CD4-positive, alpha-beta T cell treated with Interleukin-4 for 1 hour (primary cell): ENCODE results near the gene NUDT1.

ENCODE experiments used
- DNase-seq, 2 donors: peaks; one replicate each; pipeline ENCODE4 v3.0.0-alpha.2; 2020 to 2022

The NUDT1 gene

DNA sequence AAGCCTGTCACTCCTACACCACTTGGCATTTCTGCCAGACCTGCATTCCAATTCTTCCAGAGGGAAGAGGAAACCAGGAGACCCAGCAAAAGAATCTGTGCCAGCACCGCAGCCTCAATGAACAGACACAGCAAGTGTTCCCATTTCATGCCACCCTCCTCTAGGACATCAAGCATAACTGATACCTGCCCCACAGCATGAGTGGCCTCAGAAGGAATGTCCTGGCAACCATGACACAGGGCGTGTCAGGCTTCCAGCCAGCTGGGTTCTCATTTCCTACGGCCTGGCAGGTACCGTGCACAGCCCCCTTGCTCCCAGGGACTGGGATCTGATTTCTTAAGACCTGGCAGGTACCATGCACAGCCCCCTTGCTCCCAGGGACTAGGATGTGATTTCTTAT lies 17.1 kb upstream of the NUDT1 start:
- no peak for DNase-seq

DNA sequence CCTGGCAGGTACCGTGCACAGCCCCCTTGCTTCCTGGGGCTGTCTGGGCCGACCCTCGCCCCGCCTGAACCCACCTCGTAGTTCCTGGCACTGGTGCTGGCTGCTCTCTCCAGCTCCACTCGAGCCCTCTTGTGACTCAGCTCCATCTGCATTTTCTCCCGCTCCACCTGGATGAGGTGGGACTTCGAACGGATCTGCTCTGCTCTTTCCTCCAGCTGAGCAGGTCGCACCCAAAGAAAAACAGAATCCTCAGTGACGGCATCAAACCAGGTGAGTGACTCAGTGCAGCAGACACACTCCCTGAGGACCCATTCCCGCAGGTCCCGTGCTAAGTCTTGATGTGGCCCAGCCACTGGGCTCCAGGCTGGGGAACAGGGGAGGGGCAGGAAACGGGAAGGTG lies 16.7 kb upstream of the NUDT1 start:
- DNase-seq = no peak

DNA sequence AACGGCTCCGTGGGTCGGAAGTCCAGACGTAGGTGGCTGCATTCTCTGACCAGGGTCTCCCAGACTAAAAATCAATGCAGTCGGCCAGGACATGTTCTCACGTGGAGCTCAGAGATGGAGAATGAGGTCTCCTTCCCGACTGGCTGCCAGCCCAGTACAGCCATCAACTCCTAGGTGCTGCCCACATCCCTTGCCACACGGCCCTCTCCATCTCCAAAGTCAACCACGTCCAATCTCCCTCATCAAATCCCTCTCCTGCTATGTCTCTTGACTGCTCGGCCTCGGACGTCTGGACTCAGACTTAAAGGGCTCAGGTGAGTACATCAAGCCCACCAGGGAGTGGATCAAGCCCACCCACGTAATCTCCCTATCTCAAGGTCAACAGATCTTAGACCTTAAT lies 16.2 kb upstream of the NUDT1 start:
- no peak for DNase-seq

DNA sequence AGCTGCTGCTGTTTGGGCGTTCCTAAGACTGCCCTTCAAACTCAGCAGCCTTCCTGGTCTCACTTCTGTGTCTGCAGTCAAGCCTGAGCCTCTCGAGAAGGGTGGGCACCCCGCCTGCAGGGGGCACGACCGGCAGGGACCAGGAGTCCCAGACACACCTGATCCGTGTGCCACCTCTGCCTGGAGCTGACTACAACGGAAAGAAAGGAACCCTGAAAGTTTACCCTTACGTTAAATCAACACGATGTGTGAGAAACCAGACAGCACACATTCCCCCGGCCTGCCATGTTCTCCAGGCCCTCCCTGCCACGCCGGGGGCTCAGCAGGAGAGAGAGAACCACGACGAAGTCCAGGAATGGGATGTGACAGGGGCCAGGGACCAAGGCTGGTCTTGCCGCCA lies 14.3 kb upstream of the NUDT1 start:
- DNase-seq = no peak

DNA sequence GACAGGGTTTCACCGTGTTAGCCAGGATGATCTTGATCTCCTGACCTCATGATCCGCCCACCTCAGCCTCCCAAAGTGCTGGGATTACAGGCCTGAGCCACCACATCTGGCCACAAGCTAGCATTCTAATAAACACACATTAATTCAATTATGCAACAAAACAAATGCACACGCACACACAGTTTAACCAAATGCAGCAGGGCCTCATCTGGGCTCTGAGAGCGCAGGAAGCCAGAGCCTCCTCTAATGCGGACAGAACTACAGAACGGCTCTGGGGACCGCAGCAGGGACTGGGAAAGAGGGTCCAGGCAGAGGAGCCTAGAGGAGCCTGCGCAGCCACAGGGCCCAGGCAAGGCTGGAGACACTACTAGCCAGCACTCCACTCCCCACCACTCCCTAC lies 13.1 kb upstream of the NUDT1 start:
- no peak for DNase-seq

DNA sequence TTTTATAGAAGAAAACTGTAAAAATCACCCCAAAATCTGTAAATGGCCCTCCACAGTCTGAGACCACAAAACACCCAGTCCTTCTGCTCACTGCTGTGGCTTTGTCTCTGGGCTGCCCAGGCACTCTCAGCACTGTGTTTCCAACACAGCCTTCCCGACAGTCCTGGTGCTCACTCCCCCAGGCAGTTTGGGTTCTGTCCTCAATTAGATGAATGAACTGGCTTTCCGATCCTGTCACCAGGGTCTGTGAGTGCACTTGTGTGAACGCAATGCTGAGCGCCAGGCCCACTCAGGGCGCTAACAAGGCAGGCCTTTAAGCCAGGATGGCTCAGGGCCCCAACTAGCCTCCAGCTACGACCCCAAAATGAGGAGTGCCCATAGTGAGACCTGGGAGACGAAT lies 12.6 kb upstream of the NUDT1 start:
- no peak for DNase-seq

DNA sequence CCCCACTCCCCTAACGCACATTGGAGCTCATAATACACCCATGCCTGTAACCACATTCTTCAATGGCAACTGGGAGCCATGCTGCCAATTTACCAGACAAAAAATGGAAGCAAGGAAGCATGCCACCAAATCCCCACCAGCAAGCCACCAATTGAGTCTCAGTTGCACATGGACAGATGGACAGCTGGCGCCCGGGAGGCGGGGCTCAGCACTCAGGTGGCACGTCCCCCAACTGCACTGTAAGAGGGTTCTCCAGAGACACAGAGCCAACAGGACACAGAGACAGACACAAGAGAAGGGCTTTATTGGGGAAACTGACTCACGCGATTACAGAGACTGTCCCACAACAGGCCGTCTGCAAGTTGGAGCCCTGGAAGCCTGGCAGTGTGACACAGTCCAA lies 11.8 kb upstream of the NUDT1 start:
- DNase-seq = no peak

DNA sequence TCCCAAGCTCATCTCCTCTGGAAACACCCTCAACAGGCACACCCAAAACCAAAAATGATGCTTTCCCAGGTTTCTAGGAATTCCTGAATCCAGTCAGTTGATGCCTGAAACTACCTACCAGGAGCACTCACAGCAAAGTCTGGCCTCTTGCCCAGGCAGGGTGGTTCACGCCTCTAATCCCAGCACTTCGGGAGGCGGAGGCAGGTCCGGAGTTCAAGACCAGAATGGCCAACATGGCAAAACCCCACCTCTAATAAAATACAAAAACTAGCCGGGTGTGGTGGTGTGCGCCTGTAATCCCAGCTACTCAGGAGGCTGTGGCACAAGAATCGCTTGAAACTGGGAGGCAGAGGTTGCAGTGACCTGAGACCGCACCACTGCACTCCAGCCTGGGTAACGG lies 11.1 kb upstream of the NUDT1 start:
- no peak for DNase-seq

DNA sequence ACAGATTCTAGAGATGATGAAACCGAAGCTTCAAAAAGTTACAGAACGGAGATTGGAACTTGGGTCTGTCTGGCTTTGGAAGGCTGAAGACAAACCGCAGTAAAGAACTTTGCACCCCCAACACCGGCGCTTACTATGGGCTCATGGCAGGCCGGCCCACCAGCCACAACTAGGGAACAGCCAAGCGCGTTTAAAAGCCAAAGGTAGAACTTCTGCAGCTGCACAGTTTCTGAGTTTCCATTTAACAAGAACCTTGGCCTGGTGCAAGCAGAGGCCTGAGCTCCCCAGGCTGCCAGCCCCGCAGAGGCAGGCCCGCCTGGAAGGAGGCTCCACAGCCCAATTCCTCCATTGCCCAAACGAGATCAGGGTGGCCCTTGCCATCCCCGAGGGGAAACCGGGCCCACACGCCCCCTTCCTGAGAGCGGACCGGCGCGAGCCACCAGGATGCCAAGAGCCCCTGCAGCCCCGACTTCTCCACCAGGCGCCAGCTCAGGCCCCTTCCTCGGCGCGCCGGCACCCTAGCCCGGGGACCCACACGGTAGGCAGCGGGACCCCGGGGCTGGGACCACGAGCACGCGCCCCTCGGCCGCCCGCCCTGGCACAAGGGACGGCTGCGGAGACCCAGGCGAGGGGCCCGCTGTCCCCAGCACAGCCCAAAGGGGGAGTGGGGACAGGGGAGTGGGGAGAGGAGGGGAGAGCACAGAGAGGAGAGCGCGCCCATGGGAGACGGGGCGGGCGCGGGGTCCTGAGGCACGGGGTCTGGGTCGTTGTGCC lies 9.8 kb upstream of the NUDT1 start:
- DNase-seq = no peak

DNA sequence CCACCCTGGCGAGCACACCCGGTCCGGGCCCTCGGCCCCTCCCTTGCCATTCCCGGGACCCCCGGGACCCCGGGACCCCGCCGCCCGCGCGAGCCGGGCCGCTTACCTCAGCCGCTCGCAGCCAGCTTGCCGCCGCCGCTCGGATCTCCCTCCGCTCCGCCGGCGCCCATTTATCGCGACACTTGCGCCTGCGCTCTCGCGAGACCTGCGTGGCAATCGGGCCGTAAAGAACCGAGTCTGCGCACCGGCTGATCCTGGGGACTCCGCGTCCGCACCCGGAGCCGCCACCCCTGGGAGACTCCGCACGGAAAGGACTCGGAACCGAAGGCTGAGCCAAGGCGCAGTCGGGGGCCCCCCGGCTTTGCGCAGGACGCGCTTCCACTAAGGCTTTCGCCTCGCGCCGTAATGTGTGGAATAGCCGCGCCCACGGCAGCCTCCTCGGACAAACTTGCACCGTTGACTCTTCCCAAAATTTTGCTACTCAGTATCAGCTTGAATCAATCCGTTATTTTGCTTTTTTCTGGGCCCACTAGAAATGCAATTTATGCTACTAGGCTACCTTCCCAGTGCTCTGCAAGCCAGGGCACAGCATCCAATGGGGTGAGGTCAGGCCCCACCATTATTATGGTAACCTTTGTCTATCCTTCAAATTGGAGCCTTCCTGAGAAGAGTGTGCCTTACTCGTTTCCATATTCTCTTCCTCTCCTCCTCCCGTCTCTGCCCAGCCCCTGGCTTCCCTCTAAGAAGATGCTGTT lies 9.1 kb upstream of the NUDT1 start, which contains the start of gene MAD1L1:
Gene MAD1L1, minus strand, starts transcription at position 180 of the 755 bp plus-strand sequence. CDS start 2,812 bp downstream, outside the sequence.
- peak; percentile 87 to 90 for DNase-seq

DNA sequence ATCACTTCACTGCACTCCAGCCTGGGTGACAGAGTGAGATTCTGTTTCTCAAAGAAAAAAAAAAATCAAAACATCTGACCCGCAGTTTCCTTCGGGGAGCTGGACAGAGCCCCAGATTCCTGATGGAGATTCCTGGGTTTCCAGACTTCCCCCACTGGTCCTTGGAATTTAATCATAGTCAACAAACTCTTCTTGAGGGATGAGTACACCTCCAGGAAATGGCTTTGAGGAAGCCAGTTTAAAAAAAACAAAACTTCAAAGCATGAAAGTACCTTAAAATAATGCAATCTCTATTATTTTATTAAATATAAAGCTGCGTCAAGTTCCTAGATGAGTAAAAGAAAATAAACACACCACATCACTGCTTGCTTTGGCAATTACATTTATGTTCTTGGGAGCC lies 8.1 kb upstream of the NUDT1 start:
- no peak for DNase-seq

DNA sequence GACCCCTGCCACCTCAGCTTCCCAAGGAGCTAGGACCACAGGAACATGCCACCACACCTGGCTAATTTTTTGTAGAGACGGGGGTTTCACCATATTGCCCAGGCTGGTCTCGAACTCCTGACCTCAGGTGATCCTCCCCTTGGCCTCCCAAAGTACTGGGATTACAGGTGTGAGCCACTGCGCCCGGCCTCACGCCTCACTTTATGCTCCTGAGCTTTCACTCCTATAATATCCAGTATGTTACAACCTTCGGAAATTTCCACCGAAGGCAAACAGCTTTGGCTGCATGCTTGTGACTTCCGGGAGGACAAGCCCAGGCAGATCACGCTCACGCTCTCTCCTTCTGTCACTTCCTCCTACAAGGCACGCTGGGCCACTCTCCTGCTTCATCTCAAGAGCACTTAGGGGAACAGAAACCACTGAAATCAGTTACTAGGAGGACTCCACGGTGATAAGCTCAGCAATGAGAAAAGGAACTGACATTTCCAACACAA lies 4.9 kb upstream of the NUDT1 start:
- peak; percentile 27 to 83 for DNase-seq

DNA sequence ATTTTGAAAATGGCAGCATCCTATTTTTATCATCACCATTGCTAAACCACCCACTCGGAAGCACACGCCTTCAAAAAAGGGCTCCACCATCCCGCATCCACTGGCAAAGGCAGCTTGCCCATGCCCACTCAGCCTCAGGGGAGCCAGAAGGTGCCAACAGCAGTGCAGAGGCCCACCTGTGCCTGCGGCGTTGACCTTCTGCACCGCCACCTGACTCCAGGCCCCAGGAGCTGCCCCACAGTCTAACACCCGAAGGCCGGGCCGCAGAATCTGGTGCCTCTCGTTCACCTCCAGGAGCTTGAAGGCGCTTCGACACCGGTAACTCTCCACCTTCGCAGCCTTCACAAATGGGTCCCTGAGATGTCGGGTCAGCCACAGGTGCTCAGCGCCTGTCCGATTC lies 2.8 kb upstream of the NUDT1 start:
- no peak for DNase-seq

DNA sequence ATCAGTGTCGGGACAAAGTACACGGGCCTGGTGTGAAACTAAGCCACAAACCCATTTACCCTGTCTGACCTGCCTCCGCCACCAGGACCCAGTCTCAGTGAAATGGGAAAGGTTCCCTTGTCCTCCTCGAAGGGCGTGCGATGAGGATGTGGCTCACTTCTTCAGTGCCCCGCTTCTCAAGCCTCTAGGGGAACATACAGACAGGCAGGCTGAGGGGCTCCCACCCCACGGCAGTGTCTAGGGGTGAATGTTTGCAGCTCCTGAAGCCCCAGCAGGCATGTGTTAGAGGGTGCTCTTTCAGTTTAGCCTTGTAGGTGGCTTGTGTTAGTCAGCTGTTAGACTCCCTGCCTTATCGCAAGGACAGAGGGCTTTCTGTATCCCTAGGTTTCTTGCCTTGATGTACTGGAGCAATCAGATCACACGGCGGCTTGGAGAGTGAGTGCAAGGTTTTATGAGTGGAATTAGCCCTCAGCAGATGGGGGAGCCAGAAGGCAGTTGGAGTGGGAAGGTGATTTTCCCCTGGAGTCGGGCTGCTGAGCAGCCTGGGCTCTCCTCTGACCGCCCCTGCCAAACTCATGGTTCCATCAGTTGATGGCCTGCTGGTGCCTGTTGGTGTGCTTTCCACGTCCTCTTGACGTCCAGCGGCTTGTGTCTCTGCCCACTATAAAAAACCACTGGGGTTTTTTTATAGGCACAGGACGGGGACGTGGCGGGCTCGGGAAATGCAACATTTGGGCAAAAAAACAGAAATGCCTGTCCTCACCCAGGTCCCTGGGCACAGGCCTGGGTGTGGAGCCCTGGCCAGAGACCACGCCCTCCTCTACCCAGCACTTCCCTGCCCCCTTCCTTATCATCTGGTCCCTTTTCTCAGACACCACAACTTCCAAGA lies 759 bp downstream of the NUDT1 start:
- DNase-seq = peak in 1 of 2 donors; percentile 13

DNA sequence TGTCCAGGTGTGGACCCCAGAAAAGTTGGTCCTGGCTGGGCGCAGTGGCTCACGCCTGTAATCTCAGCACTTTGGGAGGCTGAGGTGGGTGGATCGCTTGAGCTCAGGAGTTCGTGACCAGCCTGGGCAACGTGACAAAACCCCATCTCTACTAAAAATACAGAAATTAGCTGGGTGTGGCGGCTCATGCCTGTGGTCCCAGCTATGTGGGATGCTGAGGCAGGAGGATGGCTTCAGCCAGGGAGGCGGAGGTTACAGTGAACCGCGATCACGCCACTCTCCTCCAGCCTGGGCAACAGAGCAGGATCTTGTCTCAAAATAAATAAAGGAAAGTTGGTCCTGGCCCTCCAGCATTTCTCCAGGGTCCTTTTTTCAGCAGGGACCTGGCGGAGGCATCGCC lies 1.4 kb downstream of the NUDT1 start:
- DNase-seq = no peak

DNA sequence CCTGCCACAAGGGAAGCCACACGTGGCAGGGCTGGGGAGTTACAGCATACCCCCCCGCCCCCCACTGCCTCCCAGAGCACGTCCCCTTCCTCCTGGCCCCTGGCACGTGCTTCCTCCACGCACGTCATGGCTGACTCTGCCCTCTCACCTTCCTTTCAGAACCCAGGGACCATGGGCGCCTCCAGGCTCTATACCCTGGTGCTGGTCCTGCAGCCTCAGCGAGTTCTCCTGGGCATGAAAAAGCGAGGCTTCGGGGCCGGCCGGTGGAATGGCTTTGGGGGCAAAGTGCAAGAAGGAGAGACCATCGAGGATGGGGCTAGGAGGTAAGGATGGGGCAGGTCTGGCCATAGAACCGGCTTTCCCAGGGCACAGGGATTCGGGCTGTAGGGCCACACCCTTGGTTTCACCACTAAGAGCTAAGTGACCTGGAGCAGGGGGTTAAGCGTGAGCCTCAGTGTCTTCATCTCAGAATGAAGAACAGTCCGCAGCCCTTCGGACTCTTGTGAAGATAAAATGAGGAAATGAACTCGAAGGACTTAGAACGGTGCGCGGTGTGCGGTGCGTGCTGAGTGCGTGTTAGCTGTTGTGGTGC lies 2.5 kb downstream of the NUDT1 start:
- no peak for DNase-seq

DNA sequence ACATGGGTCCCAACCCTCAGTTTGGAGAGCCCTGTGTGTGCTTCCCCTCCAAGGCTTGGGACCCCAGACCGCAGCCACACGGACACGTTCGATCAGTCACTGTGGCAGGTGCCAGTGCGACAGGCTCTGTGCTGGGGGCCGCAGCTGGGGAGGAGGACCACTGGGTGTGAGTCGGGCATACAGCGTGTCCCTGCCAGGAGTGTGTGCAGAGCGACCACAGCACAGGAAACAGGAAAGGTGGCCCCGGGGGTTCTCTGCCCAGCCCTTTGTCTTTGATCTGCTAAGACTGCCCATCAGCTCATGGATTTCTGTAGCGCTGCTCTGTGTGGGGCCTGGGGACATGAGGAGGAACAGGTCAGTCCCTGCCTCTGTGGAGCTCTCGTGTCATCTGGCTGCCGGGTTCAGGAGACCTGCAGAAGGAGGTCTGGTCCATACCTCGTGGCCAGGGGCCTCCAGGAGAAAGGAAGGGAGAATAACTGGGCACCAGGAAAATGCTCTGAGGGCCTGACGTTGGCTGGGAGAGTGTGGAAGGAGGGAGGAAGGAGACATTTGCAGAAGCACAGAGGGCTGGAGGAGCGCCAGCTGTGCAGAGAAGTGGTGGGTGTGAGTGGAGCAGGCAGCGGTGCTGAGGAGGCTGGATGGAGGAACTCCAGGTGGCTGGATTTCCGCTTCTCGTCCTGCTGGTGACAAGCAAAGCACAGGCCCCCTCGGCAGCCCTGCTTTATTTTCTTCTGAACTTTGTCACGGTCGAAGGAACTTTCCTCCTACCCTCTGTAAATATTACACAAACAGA lies 4.1 kb downstream of the NUDT1 start:
- no peak for DNase-seq

DNA sequence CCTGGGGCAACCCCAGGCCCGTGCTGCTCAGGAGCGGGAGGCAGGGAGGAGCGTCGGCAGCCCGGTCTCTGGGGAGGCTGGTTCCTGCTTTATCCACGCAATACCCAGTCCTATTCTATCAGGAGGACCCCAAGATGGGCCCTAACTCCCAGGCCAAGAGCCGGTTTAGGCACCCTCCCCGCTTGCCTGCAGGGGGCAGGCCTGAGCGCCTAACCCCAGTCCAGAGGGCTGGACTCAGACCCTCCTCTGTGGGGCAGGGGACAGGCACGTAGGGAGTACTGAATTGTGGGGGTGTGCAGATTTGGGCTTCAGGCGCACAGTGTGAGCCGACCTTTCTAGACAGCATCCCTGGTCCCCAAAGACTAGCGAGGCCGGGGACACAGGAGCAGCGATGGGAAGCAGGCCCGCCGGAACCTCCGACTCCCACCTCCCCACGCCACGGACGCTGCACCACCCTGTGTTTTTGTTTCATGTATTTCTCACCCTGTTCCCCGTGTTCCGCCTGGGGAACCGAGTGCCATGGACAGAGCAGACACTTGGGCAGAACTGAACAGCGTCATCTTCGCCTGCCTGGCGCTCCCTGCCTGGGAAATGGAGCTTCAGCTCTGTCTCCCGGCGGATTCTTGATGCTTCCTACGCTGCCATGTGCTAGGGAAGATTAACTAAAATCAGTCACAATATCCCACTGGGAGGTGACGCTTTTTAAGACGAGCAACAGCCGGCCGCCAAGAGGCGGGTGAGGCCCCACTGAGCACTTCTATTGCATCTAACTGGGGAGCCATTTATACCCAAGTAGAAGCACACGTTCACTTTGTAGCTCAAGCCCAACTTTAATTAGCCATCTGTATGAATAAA lies 5.3 kb downstream of the NUDT1 start:
- DNase-seq = no peak

DNA sequence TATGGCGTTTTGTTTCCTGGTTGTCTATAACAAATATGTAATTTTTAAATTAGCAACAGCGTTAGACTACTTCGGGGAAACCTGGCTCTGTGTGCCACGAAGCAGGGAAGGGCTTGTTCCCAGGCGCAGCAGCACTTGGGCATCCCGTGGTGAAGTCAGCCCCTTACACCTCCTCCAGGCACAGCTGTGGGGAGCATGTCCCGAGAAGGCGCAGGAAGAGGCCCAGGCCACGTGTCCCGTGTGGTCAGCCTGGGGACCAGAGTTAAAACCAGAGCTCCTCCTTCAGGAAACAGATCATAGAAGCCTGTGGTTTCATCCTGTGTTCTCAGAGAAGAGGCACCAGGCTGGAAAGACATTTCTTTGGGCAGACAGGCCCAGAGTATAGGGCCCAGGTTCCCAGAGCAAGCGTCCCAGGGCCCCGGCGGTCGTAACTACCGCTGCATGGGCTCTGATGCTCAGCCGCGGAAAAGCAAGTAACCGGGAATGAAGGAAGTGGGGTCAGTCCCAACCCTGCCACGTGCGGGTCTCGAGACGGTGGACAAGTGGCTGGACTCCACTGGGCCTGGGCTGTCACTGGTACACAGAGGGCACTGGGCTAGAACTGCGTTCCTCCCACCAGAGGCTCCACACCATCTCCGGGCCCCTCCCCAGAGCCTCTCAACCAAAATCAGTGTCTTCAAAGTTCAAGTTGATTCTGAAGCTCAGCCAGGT lies 7.1 kb downstream of the NUDT1 start:
- DNase-seq = peak; percentile 30 to 34

DNA sequence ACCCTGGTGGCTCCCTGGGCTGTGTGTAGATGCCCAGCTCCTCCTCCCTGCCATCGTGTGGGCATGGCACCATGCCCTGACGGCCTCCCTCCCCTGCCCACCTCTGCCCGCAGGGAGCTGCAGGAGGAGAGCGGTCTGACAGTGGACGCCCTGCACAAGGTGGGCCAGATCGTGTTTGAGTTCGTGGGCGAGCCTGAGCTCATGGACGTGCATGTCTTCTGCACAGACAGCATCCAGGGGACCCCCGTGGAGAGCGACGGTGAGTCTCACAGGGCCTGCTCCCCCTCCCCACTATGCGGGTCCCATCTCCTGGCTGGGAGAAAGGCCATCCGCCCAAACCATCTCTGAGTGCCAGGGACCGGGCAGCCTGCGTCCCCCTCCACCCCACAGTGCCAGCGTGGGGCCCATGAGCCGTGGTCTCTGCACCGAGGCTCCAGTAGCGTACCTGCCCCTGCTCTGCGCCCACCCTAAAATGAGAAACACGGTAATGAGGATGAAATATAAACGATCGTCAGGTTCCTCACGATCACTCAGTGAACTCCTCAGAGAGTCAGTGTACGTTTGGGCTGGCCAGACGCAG lies 7.8 kb downstream of the NUDT1 start:
- DNase-seq = no peak
